Body of pancreas (tissue), 4 donors: ENCODE results near the gene ERMP1.

ENCODE experiments used
- POLR2A ChIP-seq, 3 donors: fragments of 450-650 bp; IDR thresholded peaks; one replicate each; pipeline ENCODE4 v1.6.1; 2016; ENCODE audit warnings: antibody characterized with exemption in 3 of 3, mild to moderate bottlenecking in 2 of 3
- TF ChIP-seq, protein P1 (sequence below), 7 experiments: fragments of 450-650 bp in 4 of 7; fragments of 200-600 bp in 3 of 7; sonication (generic) in 3 of 7; IDR thresholded peaks; one replicate each; pipeline ENCODE4 v1.5.1; 2016 to 2019; ENCODE audit warnings: antibody characterized with exemption in 7 of 7

- TF ChIP-seq, protein P1, sequence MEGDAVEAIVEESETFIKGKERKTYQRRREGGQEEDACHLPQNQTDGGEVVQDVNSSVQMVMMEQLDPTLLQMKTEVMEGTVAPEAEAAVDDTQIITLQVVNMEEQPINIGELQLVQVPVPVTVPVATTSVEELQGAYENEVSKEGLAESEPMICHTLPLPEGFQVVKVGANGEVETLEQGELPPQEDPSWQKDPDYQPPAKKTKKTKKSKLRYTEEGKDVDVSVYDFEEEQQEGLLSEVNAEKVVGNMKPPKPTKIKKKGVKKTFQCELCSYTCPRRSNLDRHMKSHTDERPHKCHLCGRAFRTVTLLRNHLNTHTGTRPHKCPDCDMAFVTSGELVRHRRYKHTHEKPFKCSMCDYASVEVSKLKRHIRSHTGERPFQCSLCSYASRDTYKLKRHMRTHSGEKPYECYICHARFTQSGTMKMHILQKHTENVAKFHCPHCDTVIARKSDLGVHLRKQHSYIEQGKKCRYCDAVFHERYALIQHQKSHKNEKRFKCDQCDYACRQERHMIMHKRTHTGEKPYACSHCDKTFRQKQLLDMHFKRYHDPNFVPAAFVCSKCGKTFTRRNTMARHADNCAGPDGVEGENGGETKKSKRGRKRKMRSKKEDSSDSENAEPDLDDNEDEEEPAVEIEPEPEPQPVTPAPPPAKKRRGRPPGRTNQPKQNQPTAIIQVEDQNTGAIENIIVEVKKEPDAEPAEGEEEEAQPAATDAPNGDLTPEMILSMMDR (IDR thresholded peaks at IDR 0.05) = no peak
- no peak for TF ChIP-seq POLR2A (IDR thresholded peaks at IDR 0.05)
These were observed 59.5 kb downstream of the ERMP1 start for GRCh38 chr9:5773324-5773999.
